KOPT-K1 (cell line): ENCODE measurements around the gene PLOD2.

Source experiments
- H3K27ac ChIP-seq: fragments of 200-600 bp; sonication (generic); 2 replicates; pipeline ENCODE4 v1.5.1; 2016; ENCODE audit warnings: antibody characterized with exemption, mild to moderate bottlenecking, low read depth, low read length; ENCODE audit not compliant: poor library complexity, severe bottlenecking
- H3K36me3 ChIP-seq: fragments of 200-600 bp; sonication (generic); 2 replicates; pipeline ENCODE4 v1.5.1; 2017; ENCODE audit warnings: antibody characterized with exemption, mild to moderate bottlenecking, low read length, moderate library complexity; ENCODE audit not compliant: insufficient read depth
- H3K9me3 ChIP-seq: fragments of 200-600 bp; sonication (generic); 2 replicates; pipeline ENCODE4 v1.5.1; 2017; ENCODE audit warnings: antibody characterized with exemption, low read length, mild to moderate bottlenecking; ENCODE audit not compliant: insufficient read depth, poor library complexity, severe bottlenecking

The PLOD2 gene

DNA sequence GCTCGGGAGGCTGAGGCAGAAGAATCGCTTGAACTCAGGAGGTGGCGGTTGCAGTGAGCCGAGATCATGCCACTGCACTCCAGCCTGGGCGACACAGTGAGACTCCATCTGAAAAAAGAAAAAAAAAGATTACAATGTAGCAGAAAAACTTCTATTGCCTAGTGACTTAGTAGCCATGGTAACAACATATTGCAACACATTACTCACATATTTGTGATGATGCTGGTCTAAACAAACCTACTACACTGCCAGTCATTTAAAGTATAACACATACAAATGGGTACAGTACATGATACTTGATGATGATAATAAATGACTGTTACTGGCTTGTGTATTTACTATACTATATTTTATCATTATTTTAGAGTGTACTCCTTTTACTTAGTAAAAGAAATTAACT, 125.6 kb downstream of the PLOD2 start:
- no peak overlapping the region for H3K27ac ChIP-seq
- H3K36me3 ChIP-seq = no peaks in the 10 kb centered on the region
- no peaks in the 10 kb centered on the region for H3K9me3 ChIP-seq

DNA sequence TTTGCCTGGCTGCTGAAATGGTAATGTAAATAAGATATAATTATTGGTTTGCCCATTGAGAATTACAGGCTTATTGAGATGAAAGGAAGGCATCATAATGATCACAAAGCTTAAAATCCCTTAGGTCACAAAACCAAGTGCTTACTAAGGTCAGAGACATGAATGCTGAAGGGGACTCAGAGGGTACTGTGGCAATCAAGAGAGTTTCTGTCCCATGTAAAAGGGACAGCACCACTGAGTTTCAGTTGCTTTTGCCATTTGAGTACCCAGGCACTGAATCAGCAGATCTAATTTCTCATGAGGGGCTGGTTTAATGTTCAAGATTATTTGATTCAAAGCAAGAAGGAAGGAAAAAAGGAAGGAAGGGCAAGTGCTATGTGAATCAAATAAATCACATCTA, 127.0 kb downstream of the PLOD2 start:
- no peaks in the 10 kb centered on the region for H3K36me3 ChIP-seq
- no peak overlapping the region for H3K27ac ChIP-seq

DNA sequence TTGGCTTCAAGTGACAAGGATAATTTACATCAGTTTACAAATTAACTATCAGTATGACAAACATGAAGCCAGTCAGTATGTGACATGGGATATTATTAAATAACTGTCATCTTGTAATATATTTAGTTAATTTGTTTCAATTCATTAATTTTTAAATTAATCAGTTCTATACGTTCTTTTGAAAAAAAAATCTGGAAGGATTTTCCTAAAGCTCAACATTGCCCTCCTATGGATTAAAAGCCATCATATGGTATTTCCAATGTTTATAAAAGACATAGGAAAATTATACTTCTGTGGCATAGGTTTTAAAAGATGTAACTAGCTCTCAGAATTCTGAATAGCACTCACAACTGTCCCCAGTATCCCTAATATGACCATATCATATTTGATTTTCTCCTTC, 134.4 kb downstream of the PLOD2 start:
- H3K36me3 ChIP-seq = no peaks in the 10 kb centered on the region
- no peak overlapping the region for H3K27ac ChIP-seq
- H3K9me3 ChIP-seq = no peaks in the 10 kb centered on the region

More for the DNA sequence above, 127.0 kb downstream of the PLOD2 start:
- no peaks in the 10 kb centered on the region for H3K9me3 ChIP-seq

DNA sequence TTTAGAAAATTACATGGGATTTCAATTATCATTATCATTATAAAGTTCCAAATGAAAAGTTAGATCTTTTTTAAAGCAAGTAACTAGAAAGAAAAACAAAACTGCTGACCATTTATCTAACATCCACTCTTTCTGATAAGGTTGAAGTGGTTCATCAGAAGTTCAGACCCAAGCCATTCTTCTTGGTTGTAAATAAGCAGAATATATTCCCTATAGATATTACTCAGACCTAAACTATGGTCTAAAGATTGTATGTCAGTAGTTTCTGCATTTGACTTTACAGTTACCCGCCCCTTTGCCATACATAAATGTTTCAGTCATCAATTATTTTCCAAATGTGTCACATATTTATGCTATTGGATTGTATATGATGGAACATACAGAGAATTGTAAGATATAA, 136.7 kb downstream of the PLOD2 start:
- Histone ChIP-seq H3K36me3 (no peaks in the 10 kb centered on the region), H3K27ac (no peak overlapping the region), H3K9me3 (no peaks in the 10 kb centered on the region)

DNA sequence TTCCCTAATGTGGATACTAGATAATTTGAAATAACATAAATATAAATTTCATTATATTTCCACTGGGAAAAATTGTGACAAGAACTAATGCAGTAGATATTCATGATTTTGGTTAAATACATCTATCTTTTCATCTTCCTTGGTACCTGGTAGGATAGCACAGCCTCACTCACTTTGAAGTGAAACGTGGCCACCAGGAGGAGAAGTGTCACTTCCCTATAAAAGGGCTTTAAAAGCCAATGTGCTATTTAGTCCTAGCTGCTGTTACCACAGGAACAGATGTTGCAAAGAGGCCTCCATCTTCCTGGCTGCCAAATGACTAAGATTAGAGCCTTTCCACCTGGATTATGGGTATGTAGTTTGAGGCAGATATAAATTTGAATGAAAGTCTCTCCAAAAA, 140.0 kb downstream of the PLOD2 start:
- Histone ChIP-seq H3K36me3 (no peaks in the 10 kb centered on the region), H3K9me3 (no peaks in the 10 kb centered on the region), H3K27ac (no peak overlapping the region)

DNA sequence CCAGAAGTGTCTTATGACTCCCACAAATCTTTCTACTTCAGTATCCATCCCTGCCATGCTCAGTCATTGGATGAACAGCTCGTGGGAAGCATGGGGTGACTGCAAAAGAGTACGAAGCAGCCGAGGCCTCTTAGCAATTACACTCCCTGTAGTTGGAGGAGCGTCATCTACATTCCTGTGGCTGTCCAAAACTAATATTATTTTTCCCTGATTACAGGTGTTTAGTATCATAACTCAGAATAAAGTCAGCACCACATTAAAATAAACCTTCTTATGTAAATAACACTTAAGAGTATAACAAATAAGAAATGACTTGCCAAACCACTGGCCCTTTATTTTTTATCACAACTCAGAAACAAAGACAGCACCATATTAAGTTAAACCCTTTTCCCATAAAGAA, 141.5 kb downstream of the PLOD2 start:
- Histone ChIP-seq H3K36me3 (no peaks in the 10 kb centered on the region), H3K9me3 (no peaks in the 10 kb centered on the region), H3K27ac (no peak overlapping the region)
